RWPE1 (cell line): ENCODE measurements around the gene BCAR3.
A peak's percentile ranks its signal among the peaks of the same experiment; 100 is the strongest.
"Not testable (repeated sequence)": the region's sequence is repeated elsewhere in the genome, so short reads cannot be mapped to it uniquely, and the experiment has no call there.

ENCODE experiments used
- CTCF ChIA-PET: fragments of 350-600 bp; sonication (Branson Sonifier 250); formaldehyde crosslinking; extraction: SDS; loops from one replicate; lab custom pipeline; 2021; lab: Yijun Ruan, JAX
- POLR2A ChIA-PET: fragments of 400-600 bp; formaldehyde crosslinking; extraction: SDS; loops from one replicate; lab custom pipeline; 2020; ENCODE audit warnings: antibody characterized with exemption; ENCODE audit not compliant: low non-redundant PET; lab: Yijun Ruan, JAX
- DNase-seq: peaks from one replicate; pipeline ENCODE4 v3.0.0; 2012; ENCODE audit warnings: low spot score
- H3K27ac ChIP-seq: fragments of 450-650 bp; 2 replicates; pipeline ENCODE4 v1.5.1; 2017
- TF ChIP-seq, protein P1 (sequence below): fragments of 450-650 bp; conservative IDR thresholded peaks from 2 replicates; pipeline ENCODE4 v1.5.1; 2017; ENCODE audit warnings: low read depth, mild to moderate bottlenecking

Gene BCAR3

DNA sequence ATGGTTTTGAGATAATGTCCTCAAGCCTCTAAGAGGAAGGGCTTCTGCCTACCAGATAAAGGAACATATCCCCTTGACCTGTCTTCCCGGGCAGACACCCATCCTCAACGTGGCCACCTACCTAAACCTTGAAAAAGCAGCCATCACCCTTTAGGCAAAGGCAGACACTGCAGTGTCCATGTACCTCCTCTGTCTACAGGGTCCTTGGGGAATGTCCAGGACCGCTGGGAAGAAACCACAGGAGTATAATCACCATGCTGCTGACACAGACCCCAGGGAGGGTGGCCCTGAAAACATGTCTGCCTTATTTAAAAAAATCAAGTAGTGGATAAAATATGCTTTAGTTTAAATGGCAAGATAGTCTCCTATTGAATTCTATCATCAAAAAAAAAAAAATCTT lies 16.6 kb downstream of the BCAR3 start:
- H3K27ac ChIP-seq = peak overlapping the region; percentile 89
- ChIA-PET POLR2A (no interaction called here), CTCF (interaction anchor here (0.7 to 1.1 kb wide), 2 partner anchors 148 to 149 kb away, joined by 3 to 4 read pairs; no protein-coding TSS in a partner anchor)

DNA sequence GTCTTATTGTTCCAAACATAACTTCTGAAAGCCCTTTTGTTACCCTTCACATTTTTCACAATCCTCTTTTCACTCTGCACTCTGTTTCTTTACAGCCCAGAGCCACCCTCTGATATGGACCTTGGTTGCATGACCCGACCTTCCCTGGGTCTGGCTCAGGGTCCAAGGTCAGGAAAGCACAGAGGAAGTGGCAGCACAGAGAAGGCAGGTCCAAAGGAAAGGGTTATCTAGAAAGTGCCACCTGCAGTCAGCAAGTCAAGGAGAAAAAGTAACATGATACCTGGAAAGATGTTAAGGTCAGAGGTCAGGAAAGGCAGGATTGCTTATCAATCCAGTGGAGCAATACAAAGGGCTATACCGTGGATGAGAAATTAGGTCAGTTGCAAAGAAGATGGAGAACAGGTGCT lies 18.4 kb downstream of the BCAR3 start:
- POLR2A ChIA-PET = no interaction called here
- TF ChIP-seq, protein P1, sequence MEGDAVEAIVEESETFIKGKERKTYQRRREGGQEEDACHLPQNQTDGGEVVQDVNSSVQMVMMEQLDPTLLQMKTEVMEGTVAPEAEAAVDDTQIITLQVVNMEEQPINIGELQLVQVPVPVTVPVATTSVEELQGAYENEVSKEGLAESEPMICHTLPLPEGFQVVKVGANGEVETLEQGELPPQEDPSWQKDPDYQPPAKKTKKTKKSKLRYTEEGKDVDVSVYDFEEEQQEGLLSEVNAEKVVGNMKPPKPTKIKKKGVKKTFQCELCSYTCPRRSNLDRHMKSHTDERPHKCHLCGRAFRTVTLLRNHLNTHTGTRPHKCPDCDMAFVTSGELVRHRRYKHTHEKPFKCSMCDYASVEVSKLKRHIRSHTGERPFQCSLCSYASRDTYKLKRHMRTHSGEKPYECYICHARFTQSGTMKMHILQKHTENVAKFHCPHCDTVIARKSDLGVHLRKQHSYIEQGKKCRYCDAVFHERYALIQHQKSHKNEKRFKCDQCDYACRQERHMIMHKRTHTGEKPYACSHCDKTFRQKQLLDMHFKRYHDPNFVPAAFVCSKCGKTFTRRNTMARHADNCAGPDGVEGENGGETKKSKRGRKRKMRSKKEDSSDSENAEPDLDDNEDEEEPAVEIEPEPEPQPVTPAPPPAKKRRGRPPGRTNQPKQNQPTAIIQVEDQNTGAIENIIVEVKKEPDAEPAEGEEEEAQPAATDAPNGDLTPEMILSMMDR = no peak
- CTCF ChIA-PET = interaction anchor here (0.6 kb wide), 1 partner anchor 111 kb away, joined by 3 read pairs; no protein-coding TSS in a partner anchor

More for the DNA sequence above, 16.6 kb downstream of the BCAR3 start:
- no peak for DNase-seq
- TF ChIP-seq, protein P1 = no peak

DNA sequence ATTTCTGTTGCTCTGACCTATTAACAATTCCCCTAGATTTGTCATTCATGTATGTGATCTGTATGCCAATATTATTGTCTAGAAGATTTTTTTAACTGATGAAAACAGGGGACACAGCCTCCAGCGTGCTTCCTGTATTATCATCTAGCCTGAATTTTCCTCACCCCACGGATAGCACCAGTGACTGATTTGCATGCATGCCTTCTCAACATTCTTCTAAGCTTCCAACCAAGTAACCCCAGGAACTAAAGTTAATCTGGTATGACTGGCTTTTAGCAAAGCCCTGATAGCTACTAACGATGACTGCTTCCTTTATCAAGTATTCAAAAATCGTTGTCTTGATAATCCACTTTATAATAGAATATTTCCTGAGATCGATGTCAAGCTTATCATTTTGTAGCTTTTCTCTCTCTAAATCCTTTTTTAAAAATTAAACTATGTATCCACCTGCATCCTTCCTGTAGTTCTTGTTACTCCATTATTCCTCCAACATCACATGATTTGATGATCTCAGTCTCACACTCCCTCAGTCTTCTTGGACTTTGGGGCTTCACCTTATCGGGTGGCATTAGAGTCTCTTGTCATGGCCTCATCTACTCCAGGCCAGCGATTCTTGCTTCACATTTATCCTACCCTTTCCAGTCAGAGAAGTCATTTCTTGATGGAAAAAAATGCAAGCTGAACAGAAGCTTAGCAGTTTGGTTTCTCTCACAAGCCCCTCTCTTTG lies 19.0 kb downstream of the BCAR3 start:
- CTCF ChIA-PET = interaction anchor here (0.6 to 1.4 kb wide), 3 partner anchors 112 to 225 kb away, joined by 3 to 6 read pairs (median 3); no protein-coding TSS in a partner anchor
- POLR2A ChIA-PET = interaction anchor here (0.5 to 0.6 kb wide), 2 partner anchors 142 to 317 kb away, joined by 3 to 4 read pairs; partner anchors contain the start of gene DR1
- DNase-seq = no peak
- peak overlapping the region; percentile 56 for H3K27ac ChIP-seq
- TF ChIP-seq, protein P1 = no peak

More for the DNA sequence above, 18.4 kb downstream of the BCAR3 start:
- DNase-seq = no peak
- peak overlapping the region; percentile 56 for H3K27ac ChIP-seq

DNA sequence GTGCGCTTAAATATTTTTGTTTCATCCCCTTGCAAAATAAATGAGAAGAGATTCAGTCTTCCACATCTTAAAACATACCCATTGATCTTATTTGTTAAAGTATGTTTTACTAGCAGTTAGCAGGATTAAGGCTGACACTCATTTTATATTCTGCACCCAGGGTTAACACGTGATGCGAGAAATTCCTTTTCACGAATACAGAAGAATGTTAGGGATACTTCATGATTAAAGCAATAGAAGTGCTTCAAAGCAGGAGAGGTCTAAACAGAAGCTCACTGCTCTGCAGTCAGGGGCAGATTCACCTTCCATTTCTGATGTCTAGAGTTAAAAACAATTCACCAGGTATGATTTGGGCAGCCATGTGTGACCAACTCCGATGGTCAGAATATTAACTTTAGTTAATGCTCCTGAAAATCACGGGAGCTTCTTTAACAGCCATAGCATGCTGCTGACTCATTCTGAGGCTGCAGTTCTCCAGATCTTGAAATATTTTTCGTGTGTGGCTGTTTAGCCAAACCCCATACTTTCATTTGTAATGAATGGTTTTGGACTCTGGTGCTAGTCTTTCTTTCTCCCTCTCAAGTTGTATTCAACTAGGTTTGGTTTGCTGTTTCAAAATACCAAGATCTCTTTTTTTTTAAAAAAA lies 19.7 kb downstream of the BCAR3 start:
- DNase-seq = peak; percentile 47
- TF ChIP-seq, protein P1 = no peak
- peak overlapping the region; percentile 66 for H3K27ac ChIP-seq
- ChIA-PET POLR2A (interaction anchor here (0.5 kb wide), 1 partner anchor 316 kb away, joined by 3 read pairs; the partner anchor contains the start of gene DR1), CTCF (interaction anchor here (0.6 to 1.4 kb wide), 2 partner anchors 152 to 224 kb away, joined by 3 to 6 read pairs; no protein-coding TSS in a partner anchor)

DNA sequence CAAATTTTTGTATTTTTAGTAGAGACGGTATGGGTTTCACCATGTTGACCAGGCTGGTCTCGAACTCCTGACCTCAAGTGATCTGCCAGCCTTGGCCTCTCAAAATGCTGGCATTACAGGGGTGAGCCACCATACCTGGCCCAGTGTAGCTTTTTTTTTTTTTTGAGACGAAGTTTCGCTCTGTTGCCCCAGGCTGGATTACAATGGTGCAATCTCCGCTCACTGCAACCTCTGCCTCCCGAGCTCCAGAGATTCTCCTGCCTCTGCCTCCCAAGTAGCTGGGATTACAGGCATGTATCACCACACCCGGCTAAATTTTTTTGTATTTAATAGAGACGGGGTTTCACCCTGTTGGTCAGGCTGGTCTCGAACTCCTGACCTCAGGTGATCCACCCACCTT lies 20.3 kb downstream of the BCAR3 start:
- CTCF ChIA-PET = interaction anchor here (1.4 kb wide), 1 partner anchor 152 kb away, joined by 6 read pairs; no protein-coding TSS in a partner anchor
- H3K27ac ChIP-seq = peak overlapping the region; percentile 66
- POLR2A ChIA-PET, DNase-seq: not testable (repeated sequence)

DNA sequence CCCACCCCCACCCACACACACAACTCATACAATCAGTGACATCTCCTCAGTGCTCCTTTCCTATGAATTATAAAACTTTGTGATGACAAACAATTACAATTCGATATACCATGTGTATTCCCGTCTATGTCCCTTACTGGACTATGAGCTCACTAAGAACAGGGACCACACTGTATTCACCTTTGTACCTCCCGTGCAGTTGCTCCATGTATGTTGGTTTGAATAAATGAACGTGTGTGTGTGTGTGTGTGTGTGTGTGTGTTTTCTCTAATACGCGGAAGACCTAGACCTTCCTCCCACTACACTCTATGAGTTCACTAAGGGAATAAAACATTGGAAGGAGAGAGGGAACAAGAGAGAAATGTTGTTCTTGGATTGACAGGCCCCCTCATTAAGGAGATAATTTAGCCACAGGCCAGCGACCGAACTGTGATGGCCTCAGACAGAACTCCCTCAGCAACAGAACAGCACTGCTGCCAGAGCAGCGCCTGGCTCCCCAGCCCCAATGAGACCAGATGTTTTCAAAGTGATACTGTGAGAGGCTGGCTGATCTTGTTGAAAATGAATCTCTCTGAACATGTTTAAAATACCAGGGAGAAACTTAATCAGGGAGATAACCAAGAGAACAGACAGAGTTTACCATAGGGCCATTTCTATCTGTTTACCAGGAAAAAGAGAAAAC lies 21.7 kb downstream of the BCAR3 start:
- POLR2A ChIA-PET = no interaction called here
- TF ChIP-seq, protein P1 = no peak
- CTCF ChIA-PET = no interaction called here
- H3K27ac ChIP-seq = peak overlapping the region; percentile 45; the same call in 1 of the 2 replicates
- no peak for DNase-seq
